ENCODE data around the gene GM2A.

Gene GM2A

GRCh38 chr5:151240924-151241635 is 11.9 kb upstream of the GM2A start:
- no peak overlapping the region for H3K4me3 ChIP-seq (ENCODE audit: low read depth, low read length)
- DNase-seq (ENCODE audit: low read depth) = no peak
- no peak for TF ChIP-seq CTCF (IDR thresholded peaks at IDR 0.05; ENCODE audit: low read depth, low read length, missing control alignments)
- in situ Hi-C loops (cut with HindIII; ENCODE audit: low sequenced_read_pairs) = no loop called here

- H3K4me3 ChIP-seq (ENCODE audit: low read depth, low read length) = no peak overlapping the region
- no peak for TF ChIP-seq CTCF (IDR thresholded peaks at IDR 0.05; ENCODE audit: low read depth, low read length, missing control alignments)
- in situ Hi-C loops (cut with HindIII; ENCODE audit: low sequenced_read_pairs) = no loop called here
- DNase-seq (ENCODE audit: low read depth) = no peak
Observed at GRCh38 chr5:151243127-151243526, 9.9 kb upstream of the GM2A start.

- in situ Hi-C loops (cut with HindIII; ENCODE audit: low sequenced_read_pairs) = no loop called here
- H3K4me3 ChIP-seq (ENCODE audit: low read depth, low read length) = no peak overlapping the region
- no peak for DNase-seq (ENCODE audit: low read depth)
- no peak for TF ChIP-seq CTCF (IDR thresholded peaks at IDR 0.05; ENCODE audit: low read depth, low read length, missing control alignments)
Observed at GRCh38 chr5:151243564-151243963, 9.4 kb upstream of the GM2A start.

- in situ Hi-C loops (cut with HindIII; ENCODE audit: low sequenced_read_pairs) = no loop called here
- TF ChIP-seq CTCF (IDR thresholded peaks at IDR 0.05; ENCODE audit: low read depth, low read length, missing control alignments) = no peak
- no peak for DNase-seq (ENCODE audit: low read depth)
- H3K4me3 ChIP-seq (ENCODE audit: low read depth, low read length) = no peak overlapping the region
Observed at GRCh38 chr5:151244206-151244605, 8.8 kb upstream of the GM2A start.

GRCh38 chr5:151245680-151246219 is 7.2 kb upstream of the GM2A start:
- TF ChIP-seq CTCF (IDR thresholded peaks at IDR 0.05; ENCODE audit: low read depth, low read length, missing control alignments) = no peak
- no peak overlapping the region for H3K4me3 ChIP-seq (ENCODE audit: low read depth, low read length)
- DNase-seq (ENCODE audit: low read depth) = no peak
- in situ Hi-C loops (cut with HindIII; ENCODE audit: low sequenced_read_pairs) = no loop called here

GRCh38 chr5:151248651-151249050 is 4.3 kb upstream of the GM2A start:
- in situ Hi-C loops (cut with HindIII; ENCODE audit: low sequenced_read_pairs) = no loop called here
- H3K4me3 ChIP-seq (ENCODE audit: low read depth, low read length) = no peak overlapping the region
- DNase-seq (ENCODE audit: low read depth) = no peak
- no peak for TF ChIP-seq CTCF (IDR thresholded peaks at IDR 0.05; ENCODE audit: low read depth, low read length, missing control alignments)
